ENCODE measurements around the gene GPR158. TPM values are rescaled to one million over a fixed set of nuclear protein-coding genes. Genes with fewer than 3 reads are reported as not detected.

Gene GPR158
- total RNA-seq, 1 donor from 2014 or later: 7.5 TPM

DNA sequence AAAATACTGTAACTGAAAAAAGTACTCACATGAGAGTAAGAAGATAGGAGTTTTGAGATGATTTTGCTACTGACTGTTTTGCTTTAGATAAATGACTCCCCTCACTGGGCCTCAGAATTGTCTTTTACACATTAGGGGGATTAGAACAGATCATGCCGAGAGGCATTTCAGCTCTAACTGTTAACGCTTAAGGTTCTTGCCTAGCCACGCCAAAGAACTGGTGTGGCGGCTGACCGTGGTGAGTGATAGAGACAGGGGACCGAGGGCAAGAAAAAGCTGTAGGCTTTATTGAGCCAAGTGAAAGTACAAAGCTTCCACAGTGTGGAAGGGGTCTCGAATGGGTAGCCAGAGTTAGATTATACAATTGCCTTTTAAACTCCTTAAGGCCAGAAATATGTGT lies 390.8 kb downstream of the GPR158 start:
- Mint-ChIP-seq H3K4me3 (peak overlapping the region; percentile 13), H3K36me3 (peaks cover 2% of the 10 kb centered on the region), H3K27ac (peak overlapping the region; percentile 95), H3K9me3 (peaks cover 7% of the 10 kb centered on the region), H3K27me3 (ENCODE audit: low read depth) (no peaks in the 10 kb centered on the region), H3K4me1 (peaks cover 56% of the 10 kb centered on the region)
- TF ChIP-seq, protein P1, sequence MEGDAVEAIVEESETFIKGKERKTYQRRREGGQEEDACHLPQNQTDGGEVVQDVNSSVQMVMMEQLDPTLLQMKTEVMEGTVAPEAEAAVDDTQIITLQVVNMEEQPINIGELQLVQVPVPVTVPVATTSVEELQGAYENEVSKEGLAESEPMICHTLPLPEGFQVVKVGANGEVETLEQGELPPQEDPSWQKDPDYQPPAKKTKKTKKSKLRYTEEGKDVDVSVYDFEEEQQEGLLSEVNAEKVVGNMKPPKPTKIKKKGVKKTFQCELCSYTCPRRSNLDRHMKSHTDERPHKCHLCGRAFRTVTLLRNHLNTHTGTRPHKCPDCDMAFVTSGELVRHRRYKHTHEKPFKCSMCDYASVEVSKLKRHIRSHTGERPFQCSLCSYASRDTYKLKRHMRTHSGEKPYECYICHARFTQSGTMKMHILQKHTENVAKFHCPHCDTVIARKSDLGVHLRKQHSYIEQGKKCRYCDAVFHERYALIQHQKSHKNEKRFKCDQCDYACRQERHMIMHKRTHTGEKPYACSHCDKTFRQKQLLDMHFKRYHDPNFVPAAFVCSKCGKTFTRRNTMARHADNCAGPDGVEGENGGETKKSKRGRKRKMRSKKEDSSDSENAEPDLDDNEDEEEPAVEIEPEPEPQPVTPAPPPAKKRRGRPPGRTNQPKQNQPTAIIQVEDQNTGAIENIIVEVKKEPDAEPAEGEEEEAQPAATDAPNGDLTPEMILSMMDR (IDR thresholded peaks at IDR 0.05; ENCODE audit: unreplicated experiment): no peak
- no peak for DNase-seq (ENCODE audit: low spot score in 2 of 2, unreplicated experiment in 2 of 2)

DNA sequence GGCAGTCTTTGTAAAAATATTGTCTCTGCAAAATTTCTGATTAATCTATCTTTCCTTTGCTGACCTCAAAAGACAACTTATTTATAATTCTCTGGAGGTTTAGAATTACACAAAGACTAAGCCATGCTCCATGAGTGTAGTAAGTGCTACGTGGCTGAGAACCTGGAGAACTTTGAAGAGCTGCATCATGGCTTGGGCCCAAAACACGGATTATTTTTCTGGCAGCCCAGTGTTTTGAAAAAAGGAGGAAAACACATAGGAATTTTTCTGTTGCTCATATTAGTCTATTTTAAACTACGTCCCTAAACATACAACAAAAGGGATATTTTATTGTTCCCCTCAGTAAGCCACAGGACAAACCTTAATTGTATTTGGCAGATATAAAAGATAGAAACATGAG lies 398.5 kb downstream of the GPR158 start:
- H3K9me3 Mint-ChIP-seq: peaks cover under 1% of the 10 kb centered on the region
- DNase-seq (ENCODE audit: low spot score in 2 of 2, unreplicated experiment in 2 of 2): no peak
- no peaks in the 10 kb centered on the region for H3K27me3 Mint-ChIP-seq (ENCODE audit: low read depth)
- peak overlapping the region; percentile 83 for H3K27ac Mint-ChIP-seq
- H3K4me3 Mint-ChIP-seq: no peak overlapping the region
- H3K36me3 Mint-ChIP-seq: no peaks in the 10 kb centered on the region
- TF ChIP-seq, protein P1 (IDR thresholded peaks at IDR 0.05; ENCODE audit: unreplicated experiment): no peak
- peaks cover 44% of the 10 kb centered on the region for H3K4me1 Mint-ChIP-seq

DNA sequence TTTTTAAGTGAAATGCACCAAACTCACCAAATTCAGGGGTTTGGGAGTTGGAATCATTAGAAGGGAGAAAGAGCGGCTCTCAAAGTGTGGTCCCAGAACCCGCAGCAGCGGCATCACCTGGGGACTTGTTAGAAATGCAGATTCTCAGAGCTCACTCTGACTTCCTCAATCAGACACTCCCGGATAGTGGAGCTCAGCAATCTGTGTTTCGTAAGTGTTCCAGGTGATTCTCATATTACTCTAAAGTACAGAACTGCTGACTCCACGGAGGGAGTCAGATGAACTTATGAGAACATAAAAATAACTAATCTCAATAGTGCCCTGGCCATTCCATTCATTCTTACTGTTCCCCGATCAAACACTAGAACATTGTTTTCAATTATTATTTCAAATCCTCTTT lies 400.5 kb downstream of the GPR158 start:
- Mint-ChIP-seq H3K27me3 (ENCODE audit: low read depth) (no peaks in the 10 kb centered on the region), H3K27ac (peak overlapping the region; percentile 85), H3K36me3 (no peaks in the 10 kb centered on the region), H3K4me1 (peaks cover 53% of the 10 kb centered on the region), H3K4me3 (no peak overlapping the region), H3K9me3 (no peaks in the 10 kb centered on the region)
- TF ChIP-seq, protein P1 (IDR thresholded peaks at IDR 0.05; ENCODE audit: unreplicated experiment): no peak
- no peak for DNase-seq (ENCODE audit: low spot score in 2 of 2, unreplicated experiment in 2 of 2)

DNA sequence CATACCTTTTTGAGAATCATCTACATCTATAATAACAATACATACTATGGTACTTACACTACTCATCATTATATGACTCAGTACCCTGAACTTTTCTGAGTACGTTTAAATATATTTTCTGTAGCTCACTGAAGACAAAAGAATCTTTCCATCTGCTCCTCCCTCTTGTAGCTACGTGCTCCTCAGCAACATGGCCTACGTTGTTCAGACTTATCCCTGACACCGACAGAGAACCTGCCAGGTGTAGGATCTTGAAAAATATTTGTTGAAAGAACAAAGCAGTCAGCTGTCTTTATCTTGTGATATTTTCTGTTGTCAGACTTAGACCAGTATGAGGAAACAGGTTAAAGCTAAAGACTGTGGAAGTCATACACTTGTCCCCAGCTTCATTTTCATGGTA lies 403.3 kb downstream of the GPR158 start:
- TF ChIP-seq, protein P1 (IDR thresholded peaks at IDR 0.05; ENCODE audit: unreplicated experiment): no peak
- DNase-seq (ENCODE audit: low spot score in 2 of 2, unreplicated experiment in 2 of 2): no peak
- Mint-ChIP-seq H3K36me3 (no peaks in the 10 kb centered on the region), H3K9me3 (no peaks in the 10 kb centered on the region), H3K4me1 (peaks cover 57% of the 10 kb centered on the region), H3K27ac (peak overlapping the region; percentile 83), H3K4me3 (no peak overlapping the region), H3K27me3 (ENCODE audit: low read depth) (no peaks in the 10 kb centered on the region)

DNA sequence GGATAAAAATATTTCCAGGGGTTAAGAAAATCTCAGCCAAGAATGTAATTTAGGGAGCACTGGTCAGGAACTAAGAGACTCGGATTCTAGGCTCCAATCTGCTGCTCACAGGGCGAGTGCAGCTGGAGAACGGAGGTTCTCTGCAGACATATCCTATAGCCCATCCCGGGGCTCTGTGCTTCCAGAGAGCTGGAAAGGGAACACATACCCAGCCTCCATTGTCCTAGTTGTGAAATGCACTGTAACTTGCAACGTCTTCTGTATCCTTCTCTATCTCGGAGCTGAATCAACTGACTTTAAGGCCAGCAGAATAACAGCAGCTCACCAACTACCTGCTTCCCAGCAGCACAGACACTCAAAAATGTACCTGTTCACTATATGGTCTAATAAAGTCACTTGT lies 408.2 kb downstream of the GPR158 start:
- Mint-ChIP-seq H3K4me3 (no peak overlapping the region), H3K27ac (no peak overlapping the region), H3K36me3 (peaks cover 24% of the 10 kb centered on the region), H3K4me1 (peaks cover 21% of the 10 kb centered on the region), H3K9me3 (peaks cover 25% of the 10 kb centered on the region), H3K27me3 (ENCODE audit: low read depth) (no peaks in the 10 kb centered on the region)
- TF ChIP-seq, protein P1 (IDR thresholded peaks at IDR 0.05; ENCODE audit: unreplicated experiment): no peak
- no peak for DNase-seq (ENCODE audit: low spot score in 2 of 2, unreplicated experiment in 2 of 2)

DNA sequence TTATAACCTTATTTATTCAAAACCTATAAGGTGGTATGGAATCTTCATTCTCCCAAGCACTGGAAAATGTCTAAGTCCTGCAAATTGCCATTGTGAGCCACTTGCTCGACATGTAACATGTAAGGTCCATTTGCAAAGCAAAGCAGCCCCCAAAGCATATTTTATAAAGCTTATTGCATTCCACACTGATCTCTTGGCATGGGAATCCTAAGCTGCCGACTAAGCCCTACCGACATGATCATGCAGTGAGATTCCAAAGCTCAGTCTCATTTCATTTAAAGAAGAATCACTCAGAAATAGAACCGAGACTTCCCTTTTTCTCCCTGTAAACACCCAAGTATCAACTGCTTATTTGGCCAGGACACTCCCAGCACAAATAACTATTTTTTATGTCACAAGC lies 425.9 kb downstream of the GPR158 start:
- H3K4me3 Mint-ChIP-seq: no peak overlapping the region
- H3K27ac Mint-ChIP-seq: peak overlapping the region; percentile 85
- no peaks in the 10 kb centered on the region for H3K27me3 Mint-ChIP-seq (ENCODE audit: low read depth)
- peaks cover 8% of the 10 kb centered on the region for H3K9me3 Mint-ChIP-seq
- H3K4me1 Mint-ChIP-seq: peaks cover 24% of the 10 kb centered on the region
- H3K36me3 Mint-ChIP-seq: peaks cover 21% of the 10 kb centered on the region
- TF ChIP-seq, protein P1 (IDR thresholded peaks at IDR 0.05; ENCODE audit: unreplicated experiment): no peak
- DNase-seq (ENCODE audit: low spot score in 2 of 2, unreplicated experiment in 2 of 2): no peak
